ENCODE measurements around the gene DKC1. TPM values are rescaled to one million over a fixed set of nuclear protein-coding genes. Genes with fewer than 3 reads are reported as not detected.

Gene DKC1
- total and polyA plus RNA-seq, 8 donors = 5.8 to 113 (median 26.1) TPM

- TF ChIP-seq CTCF (IDR thresholded peaks at IDR 0.05) = no peak
- TF ChIP-seq POLR2A (IDR thresholded peaks at IDR 0.05) = no peak
- no peak for TF ChIP-seq POLR2AphosphoS5 (IDR thresholded peaks at IDR 0.05)
- TF ChIP-seq EP300 (IDR thresholded peaks at IDR 0.05) = no peak
- Histone ChIP-seq H3K9me3 (no peaks in the 10 kb centered on the region), H3K36me3 (no peaks in the 10 kb centered on the region), H3K4me3 (peak overlapping the region; percentile 47 to 56 (median 50)), H3K27ac (peak overlapping the region; percentile 7 to 83 (median 82)), H3K4me1 (peaks cover 0 to 28% (median 7%) of the 10 kb centered on the region in 4 donors), H3K27me3 (peaks cover 0 to 7% (median 0%) of the 10 kb centered on the region in 3 donors)
- 10 to 32% (median 15%) methylated on average over 6 to 18 of the region's 20 CpGs for WGBS, 5 donors
- intact Hi-C loops (cut with DNase I; ENCODE audit: low total_unique reads) = no loop called here
- peak in 1 of 2 donors; percentile 12 for DNase-seq
These were observed 11.4 kb upstream of the DKC1 start for GRCh38 chrX:154751203-154751668.

- Histone ChIP-seq H3K4me1 (peaks cover 0 to 28% (median 7%) of the 10 kb centered on the region in 4 donors), H3K9me3 (no peaks in the 10 kb centered on the region), H3K4me3 (peak overlapping the region in 2 of 4 donors; percentile 48 to 52), H3K36me3 (no peaks in the 10 kb centered on the region), H3K27me3 (peaks cover 0 to 7% (median 0%) of the 10 kb centered on the region in 3 donors), H3K27ac (peak overlapping the region in 3 of 5 donors; percentile 47 to 83 (median 82))
- no peak for TF ChIP-seq POLR2A (IDR thresholded peaks at IDR 0.05)
- no peak for TF ChIP-seq POLR2AphosphoS5 (IDR thresholded peaks at IDR 0.05)
- no peak for TF ChIP-seq CTCF (IDR thresholded peaks at IDR 0.05)
- no peak for TF ChIP-seq EP300 (IDR thresholded peaks at IDR 0.05)
- intact Hi-C loops (cut with DNase I; ENCODE audit: low total_unique reads) = no loop called here
- 26 to 57% (median 47%) methylated on average over 9 of the region's 9 CpGs for WGBS, 5 donors
- DNase-seq = no peak
These were observed 10.9 kb upstream of the DKC1 start for GRCh38 chrX:154751669-154752271.

- no peak overlapping the region for H3K27ac ChIP-seq
- no peak for TF ChIP-seq EP300 (IDR thresholded peaks at IDR 0.05)
- WGBS, 5 donors = 65 to 92% (median 83%) methylated on average over 4 of the region's 4 CpGs
- no peak for DNase-seq
- H3K4me3 ChIP-seq = no peak overlapping the region
- H3K27me3 ChIP-seq = no peaks in the 10 kb centered on the region
- H3K36me3 ChIP-seq = no peaks in the 10 kb centered on the region
- peaks cover under 1 to 4% (median 2%) of the 10 kb centered on the region in 4 donors for H3K4me1 ChIP-seq
- no peaks in the 10 kb centered on the region for H3K9me3 ChIP-seq
- intact Hi-C loops (cut with DNase I; ENCODE audit: low total_unique reads) = no loop called here
These were observed 4.0 kb upstream of the DKC1 start for GRCh38 chrX:154758696-154759095.

GRCh38 chrX:154761977-154762536, 607 bp upstream of the DKC1 start:
- H3K36me3 ChIP-seq = peaks cover 0 to 23% (median 19%) of the 10 kb centered on the region in 4 donors
- peaks cover 4 to 15% (median 7%) of the 10 kb centered on the region in 4 donors for H3K4me1 ChIP-seq
- no peaks in the 10 kb centered on the region for H3K27me3 ChIP-seq
- H3K27ac ChIP-seq = peak overlapping the region; percentile 55 to 89 (median 82)
- TF ChIP-seq POLR2AphosphoS5 (IDR thresholded peaks at IDR 0.05) (no peak), CTCF (IDR thresholded peaks at IDR 0.05) (no peak), EP300 (IDR thresholded peaks at IDR 0.05) (no peak), POLR2A (IDR thresholded peaks at IDR 0.05) (no peak)
- WGBS, 5 donors = 5 to 56% (median 9%) methylated on average over 11 of the region's 11 CpGs
- H3K9me3 ChIP-seq = no peaks in the 10 kb centered on the region
- peak overlapping the region; percentile 59 to 83 (median 72) for H3K4me3 ChIP-seq
- intact Hi-C loops (cut with DNase I; ENCODE audit: low total_unique reads) = no loop called here
- peak in 1 of 2 donors; percentile 46 for DNase-seq
